ENCODE results near the gene TIMP2. TPM values are rescaled to one million over a fixed set of nuclear protein-coding genes. Genes with fewer than 3 reads are reported as not detected.
A peak's percentile ranks its signal among the peaks of the same experiment; 100 is the strongest.
"Not testable (repeated sequence)": the region's sequence is repeated elsewhere in the genome, so short reads cannot be mapped to it uniquely, and the experiment has no call there.

TIMP2 gene
- total RNA-seq, 1 experiment from 2014 or later: 166 TPM

GRCh38 chr17:78917451-78918275 is 7.5 kb downstream of the TIMP2 start:
- Histone ChIP-seq H3K9me3 (replicated peaks) (no peaks in the 10 kb centered on the region), H3K4me1 (replicated peaks) (peaks cover 17% of the 10 kb centered on the region), H3K27me3 (replicated peaks) (no peaks in the 10 kb centered on the region), H3K4me3 (no peak overlapping the region), H3K36me3 (peaks cover 32% of the 10 kb centered on the region), H3K27ac (no peak overlapping the region)
- DNase-seq (ENCODE audit: low read depth in 1 of 2, low spot score in 2 of 2): no peak

GRCh38 chr17:78915872-78916632 is 9.1 kb downstream of the TIMP2 start:
- Histone ChIP-seq H3K27ac (0 out of 2 replicates have a peak overlapping the region, but pooled peaks have one; percentile 0), H3K9me3 (replicated peaks) (no peaks in the 10 kb centered on the region), H3K27me3 (replicated peaks) (no peaks in the 10 kb centered on the region), H3K36me3 (peaks cover 20% of the 10 kb centered on the region), H3K4me3 (no peak overlapping the region), H3K4me1 (replicated peaks) (peaks cover 17% of the 10 kb centered on the region)
- DNase-seq (ENCODE audit: low read depth in 1 of 2, low spot score in 2 of 2): peak in 1 of 2 experiments; percentile 43

- peaks cover 13% of the 10 kb centered on the region for H3K4me1 ChIP-seq (replicated peaks)
- H3K27me3 ChIP-seq (replicated peaks): no peaks in the 10 kb centered on the region
- no peak for DNase-seq (ENCODE audit: low read depth in 1 of 2, low spot score in 2 of 2)
- H3K4me3 ChIP-seq: no peak overlapping the region
- no peaks in the 10 kb centered on the region for H3K9me3 ChIP-seq (replicated peaks)
- H3K27ac ChIP-seq: no peak overlapping the region
- H3K36me3 ChIP-seq: peaks cover 30% of the 10 kb centered on the region
These were observed 12.1 kb downstream of the TIMP2 start for GRCh38 chr17:78913115-78913514.

GRCh38 chr17:78912082-78912481 is 13.1 kb downstream of the TIMP2 start:
- Histone ChIP-seq H3K9me3 (replicated peaks) (no peaks in the 10 kb centered on the region), H3K4me1 (replicated peaks) (peaks cover 13% of the 10 kb centered on the region), H3K36me3 (peaks cover 30% of the 10 kb centered on the region), H3K27ac (no peak overlapping the region), H3K4me3 (no peak overlapping the region), H3K27me3 (replicated peaks) (no peaks in the 10 kb centered on the region)
- no peak for DNase-seq (ENCODE audit: low read depth in 1 of 2, low spot score in 2 of 2)

- not testable (repeated sequence) for DNase-seq (ENCODE audit: low read depth in 1 of 2, low spot score in 2 of 2); H3K27ac ChIP-seq
These were observed 13.6 kb downstream of the TIMP2 start for GRCh38 chr17:78911543-78911942.

GRCh38 chr17:78910497-78911284 is 14.5 kb downstream of the TIMP2 start:
- H3K27ac ChIP-seq: no peak overlapping the region
- no peak for DNase-seq (ENCODE audit: low read depth in 1 of 2, low spot score in 2 of 2)
- H3K4me1 ChIP-seq (replicated peaks): peaks cover 2% of the 10 kb centered on the region
- no peaks in the 10 kb centered on the region for H3K27me3 ChIP-seq (replicated peaks)
- H3K4me3 ChIP-seq: no peak overlapping the region
- H3K9me3 ChIP-seq (replicated peaks): no peaks in the 10 kb centered on the region
- H3K36me3 ChIP-seq: peaks cover 20% of the 10 kb centered on the region

More at GRCh38 chr17:78911543-78911942, 13.6 kb downstream of the TIMP2 start:
- not testable (repeated sequence) for H3K27me3 ChIP-seq (replicated peaks); H3K9me3 ChIP-seq (replicated peaks); H3K4me3 ChIP-seq
- Histone ChIP-seq H3K36me3 (peaks cover 27% of the 10 kb centered on the region), H3K4me1 (replicated peaks) (peaks cover 10% of the 10 kb centered on the region)

GRCh38 chr17:78908426-78908825 is 16.8 kb downstream of the TIMP2 start:
- Histone ChIP-seq H3K4me1 (replicated peaks) (peaks cover 8% of the 10 kb centered on the region), H3K36me3 (peaks cover 35% of the 10 kb centered on the region), H3K9me3 (replicated peaks) (no peaks in the 10 kb centered on the region), H3K4me3 (no peak overlapping the region), H3K27me3 (replicated peaks) (no peaks in the 10 kb centered on the region), H3K27ac (no peak overlapping the region)
- no peak for DNase-seq (ENCODE audit: low read depth in 1 of 2, low spot score in 2 of 2)

GRCh38 chr17:78905541-78905940 is 19.6 kb downstream of the TIMP2 start:
- no peak for DNase-seq (ENCODE audit: low read depth in 1 of 2, low spot score in 2 of 2)
- Histone ChIP-seq H3K27ac (no peak overlapping the region), H3K4me3 (no peak overlapping the region), H3K9me3 (replicated peaks) (no peaks in the 10 kb centered on the region), H3K36me3 (peaks cover 57% of the 10 kb centered on the region), H3K4me1 (replicated peaks) (peaks cover 11% of the 10 kb centered on the region), H3K27me3 (replicated peaks) (no peaks in the 10 kb centered on the region)

GRCh38 chr17:78905116-78905515 is 20.1 kb downstream of the TIMP2 start:
- DNase-seq (ENCODE audit: low read depth in 1 of 2, low spot score in 2 of 2): no peak
- Histone ChIP-seq H3K27ac (no peak overlapping the region), H3K4me3 (no peak overlapping the region), H3K4me1 (replicated peaks) (peaks cover 11% of the 10 kb centered on the region), H3K36me3 (peaks cover 57% of the 10 kb centered on the region), H3K9me3 (replicated peaks) (no peaks in the 10 kb centered on the region), H3K27me3 (replicated peaks) (no peaks in the 10 kb centered on the region)

GRCh38 chr17:78904371-78904770 is 20.8 kb downstream of the TIMP2 start:
- no peak for DNase-seq (ENCODE audit: low read depth in 1 of 2, low spot score in 2 of 2)
- H3K27ac ChIP-seq: no peak overlapping the region

GRCh38 chr17:78903101-78903779 is 21.9 kb downstream of the TIMP2 start, which contains the start of gene CEP295NL:
Gene CEP295NL (minus strand): TSS chr17:78903201. CDS start chr17:78901828, 1,373 bp downstream.
- Histone ChIP-seq H3K36me3 (peaks cover 54% of the 10 kb centered on the region), H3K27me3 (replicated peaks) (no peaks in the 10 kb centered on the region), H3K27ac (no peak within 1 kb of the TSS), H3K4me1 (replicated peaks) (peaks cover 11% of the 10 kb centered on the region), H3K4me3 (no peak within 1 kb of the TSS), H3K9me3 (replicated peaks) (no peaks in the 10 kb centered on the region)
- DNase-seq (ENCODE audit: low read depth in 1 of 2, low spot score in 2 of 2): no peak

More at GRCh38 chr17:78904371-78904770, 20.8 kb downstream of the TIMP2 start:
- H3K4me1 ChIP-seq (replicated peaks): peaks cover 11% of the 10 kb centered on the region
- no peaks in the 10 kb centered on the region for H3K27me3 ChIP-seq (replicated peaks)
- no peaks in the 10 kb centered on the region for H3K9me3 ChIP-seq (replicated peaks)
- H3K4me3 ChIP-seq: no peak overlapping the region
- H3K36me3 ChIP-seq: peaks cover 53% of the 10 kb centered on the region

- not testable (repeated sequence) for H3K27me3 ChIP-seq (replicated peaks); DNase-seq (ENCODE audit: low read depth in 1 of 2, low spot score in 2 of 2); H3K27ac ChIP-seq; H3K9me3 ChIP-seq (replicated peaks); H3K4me3 ChIP-seq
- Histone ChIP-seq H3K4me1 (replicated peaks) (peaks cover 11% of the 10 kb centered on the region), H3K36me3 (peaks cover 62% of the 10 kb centered on the region)
These were observed 23.0 kb downstream of the TIMP2 start for GRCh38 chr17:78902231-78902630.

- Histone ChIP-seq H3K4me3 (no peak overlapping the region), H3K36me3 (peaks cover 63% of the 10 kb centered on the region), H3K27me3 (replicated peaks) (no peaks in the 10 kb centered on the region), H3K9me3 (replicated peaks) (no peaks in the 10 kb centered on the region), H3K4me1 (replicated peaks) (peaks cover 11% of the 10 kb centered on the region), H3K27ac (no peak overlapping the region)
- no peak for DNase-seq (ENCODE audit: low read depth in 1 of 2, low spot score in 2 of 2)
These were observed 23.4 kb downstream of the TIMP2 start for GRCh38 chr17:78901806-78902205.

All from SJSA1 (cell line).